ENCODE results near the gene GPSM1.

DNA sequence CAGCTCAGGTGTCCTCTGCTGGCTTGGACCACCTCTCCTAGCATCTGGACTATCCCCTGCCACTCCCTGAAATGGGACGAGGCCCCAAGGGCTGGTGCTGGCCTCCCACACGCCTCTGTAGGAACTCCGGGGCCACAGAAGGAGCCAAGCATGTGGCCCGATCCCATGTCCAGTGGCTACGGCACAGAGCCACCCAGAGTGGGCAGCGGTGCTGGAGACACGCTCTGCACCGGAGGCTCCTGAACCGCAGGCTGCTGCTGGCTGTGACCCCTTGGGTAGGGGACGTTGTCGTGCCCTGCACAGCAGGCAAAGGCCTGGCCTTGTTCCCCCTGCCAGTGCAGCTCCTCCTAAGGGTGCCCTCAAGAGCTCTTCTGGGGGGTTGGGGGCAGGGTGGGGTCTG lies 52.6 kb downstream of the GPSM1 start:
- no peak for TF ChIP-seq CTCF (conservative IDR thresholded peaks at IDR 0.05; ENCODE audit: low read depth, low read length)
- TF ChIP-seq EZH2 (IDR thresholded peaks at IDR 0.05; ENCODE audit: low read length, unreplicated experiment): no peak

All from PC-3 (cell line).